H1 (cell line): ENCODE measurements around the gene PODN. TPM values are rescaled to one million over a fixed set of nuclear protein-coding genes. Genes with fewer than 3 reads are reported as not detected.

Source experiments
- CREB1 ChIP-seq: IDR thresholded peaks from 2 replicates; pipeline ENCODE4 v1.6.1; 2012; ENCODE audit warnings: inconsistent platforms
- EZH2 ChIP-seq: fragments of 200-600 bp; sonication (generic); IDR thresholded peaks from 2 replicates; pipeline ENCODE4 v1.7.1; 2012; ENCODE audit warnings: low read depth, mild to moderate bottlenecking, moderate library complexity, low read length, inconsistent platforms; ENCODE audit not compliant: severe bottlenecking
- GTF2F1 ChIP-seq: IDR thresholded peaks from 2 replicates; pipeline ENCODE4 v1.6.1; 2012; ENCODE audit warnings: low read depth, low read length, improper control_type of control experiment, borderline replicate concordance
- HDAC6 ChIP-seq: IDR thresholded peaks from one replicate; pipeline ENCODE4 v1.7.1; 2012; ENCODE audit warnings: low read depth, mild to moderate bottlenecking, inconsistent platforms, low read length, moderate library complexity
- KDM5A ChIP-seq: fragments of 200-600 bp; IDR thresholded peaks from 2 replicates; pipeline ENCODE4 v1.7.1; 2012; ENCODE audit warnings: mild to moderate bottlenecking, low read length, inconsistent platforms, mixed read lengths
- PHF8 ChIP-seq: fragments of 200-600 bp; sonication (generic); conservative IDR thresholded peaks from 2 replicates; pipeline ENCODE4 v1.7.1; 2012; ENCODE audit warnings: low read depth, mild to moderate bottlenecking, inconsistent platforms, low read length, moderate library complexity
- RNF2 ChIP-seq: fragments of 200-900, 300-1000 bp; sonication (generic); IDR thresholded peaks from 2 replicates; pipeline ENCODE4 v1.7.1; 2016; ENCODE audit warnings: borderline replicate concordance, low read depth, mild to moderate bottlenecking, antibody characterized with exemption, low read length; ENCODE audit not compliant: poor library complexity, severe bottlenecking; ENCODE audit errors: missing control alignments
- SP4 ChIP-seq: IDR thresholded peaks from 2 replicates; pipeline ENCODE4 v1.6.1; 2012; ENCODE audit warnings: low read length, inconsistent platforms
- TCF12 ChIP-seq: IDR thresholded peaks from 2 replicates; pipeline ENCODE4 v1.6.1; 2011; ENCODE audit warnings: low read depth, mild to moderate bottlenecking, low read length
- polyA plus RNA-seq, 7 experiments: library from polyadenylated mRNA; depleted of rRNA in 3 of 7; stranded (reverse) in 5 of 7; unstranded in 2 of 7; fragments of >200 nt in 5 of 7; fragments of 200-250 nt in 2 of 7; gene quantifications; 1 replicate in 5 of 7; 2 replicates in 1 of 7; 4 replicates in 1 of 7; pipeline versions ENCODE4 v1.2.1 to v1.2.3, GENCODE V29; 2011 to 2013; ENCODE audit warnings: missing spikeins in 2 of 7, mixed read lengths in 2 of 7
- total RNA-seq: library from RNA; stranded (reverse); fragmentation: NEBNext Ultra II Directional; extraction: Animal tissue kit (Norgen Biotek cat#: 25700); gene quantifications from 2 replicates; pipeline ENCODE4 v1.2.1, GENCODE V29; 2021

Gene PODN
- total and polyA plus RNA-seq, 2 of the 8 experiments (the other 6 are each of a cell fraction or from before 2014, with no cell fraction given), result 0.11 to 0.17 TPM

GRCh38 chr1:53125623-53126360 lies 63.8 kb downstream of the PODN start (continued):
- TF ChIP-seq PHF8 (no peak), HDAC6 (no peak), RNF2 (no peak), KDM5A (no peak), CREB1 (no peak), EZH2 (no peak), TCF12 (no peak), SP4 (no peak), GTF2F1 (no peak)
